GM23338 (cell line): ENCODE data around the gene APOLD1. TPM values are rescaled to one million over a fixed set of nuclear protein-coding genes. Genes with fewer than 3 reads are reported as not detected.

Experiments used
- ATAC-seq: fragments of 200-7000 bp; cut with Tn5 transposase; 3 replicates; pipeline ENCODE4 v1.9.1; 2020
- DNase-seq: peaks from one replicate; pipeline ENCODE4 v3.0.0-alpha.2; 2015; ENCODE audit warnings: low spot score
- H2AFZ ChIP-seq: fragments of 200-600 bp; sonication (generic); 2 replicates; pipeline ENCODE4 v1.8.0; 2016; ENCODE audit warnings: antibody characterized with exemption, mild to moderate bottlenecking, moderate library complexity
- H3F3A ChIP-seq: fragments of 200-600 bp; sonication (generic); replicated peaks from 2 replicates; pipeline ENCODE4 v1.8.0; 2017; ENCODE audit warnings: antibody characterized with exemption, mixed run types, low read depth
- H3K27ac ChIP-seq: fragments of 200-600 bp; sonication (generic); 2 replicates; pipeline ENCODE4 v1.6.1; 2016; ENCODE audit warnings: low read depth
- H3K27me3 ChIP-seq: fragments of 200-600 bp; sonication (generic); 2 replicates; pipeline ENCODE4 v1.8.0; 2016; ENCODE audit warnings: mild to moderate bottlenecking, mixed run types, moderate library complexity; ENCODE audit not compliant: insufficient read depth
- H3K36me3 ChIP-seq: fragments of 200-600 bp; sonication (generic); 2 replicates; pipeline ENCODE4 v1.8.0; 2016; ENCODE audit warnings: mild to moderate bottlenecking; ENCODE audit not compliant: insufficient read depth
- H3K4me1 ChIP-seq: fragments of 200-600 bp; sonication (generic); 2 replicates; pipeline ENCODE4 v1.8.0; 2016; ENCODE audit warnings: mild to moderate bottlenecking, moderate library complexity; ENCODE audit not compliant: insufficient read depth
- H3K4me2 ChIP-seq: fragments of 200-600 bp; sonication (generic); 2 replicates; pipeline ENCODE4 v1.7.1; 2017; ENCODE audit warnings: mixed run types
- H3K4me3 ChIP-seq: fragments of 200-600 bp; sonication (generic); 2 replicates; pipeline ENCODE4 v1.6.1; 2016; ENCODE audit warnings: mixed run types
- H3K79me2 ChIP-seq: fragments of 200-600 bp; sonication (generic); replicated peaks from 2 replicates; pipeline ENCODE4 v1.8.0; 2017; ENCODE audit warnings: mild to moderate bottlenecking; ENCODE audit not compliant: insufficient read depth
- H3K9me2 ChIP-seq: fragments of 200-600 bp; sonication (generic); 2 replicates; pipeline ENCODE4 v1.8.0; 2017; ENCODE audit not compliant: insufficient read depth
- H4K20me1 ChIP-seq: fragments of 200-600 bp; sonication (generic); replicated peaks from 2 replicates; pipeline ENCODE4 v1.8.0; 2017; ENCODE audit warnings: mild to moderate bottlenecking; ENCODE audit not compliant: insufficient read depth
- H3K27ac Mint-ChIP-seq: 2 replicates; pipeline ENCODE4 v1.8.0; 2020; ENCODE audit warnings: inconsistent platforms, mild to moderate bottlenecking, moderate library complexity, mixed read lengths
- H3K27me3 Mint-ChIP-seq: 3 replicates; pipeline ENCODE4 v1.8.0; 2022; ENCODE audit warnings: low read depth, mild to moderate bottlenecking, moderate library complexity, mixed read lengths, inconsistent platforms; ENCODE audit not compliant: insufficient read depth, poor library complexity
- H3K36me3 Mint-ChIP-seq: 3 replicates; pipeline ENCODE4 v1.8.0; 2021; ENCODE audit warnings: low read depth, mild to moderate bottlenecking, inconsistent platforms, moderate library complexity, mixed read lengths
- H3K4me1 Mint-ChIP-seq: 3 replicates; pipeline ENCODE4 v1.8.0; 2020; ENCODE audit warnings: mild to moderate bottlenecking, inconsistent platforms, mixed read lengths
- H3K4me3 Mint-ChIP-seq: 3 replicates; pipeline ENCODE4 v1.8.0; 2021; ENCODE audit warnings: moderate library complexity, mild to moderate bottlenecking, inconsistent platforms, mixed read lengths
- H3K9me3 Mint-ChIP-seq: 3 replicates; pipeline ENCODE4 v1.8.0; 2020; ENCODE audit warnings: moderate library complexity, mild to moderate bottlenecking, inconsistent platforms, mixed read lengths
- CREB1 ChIP-seq: fragments of 250-450 bp; sonication (Bioruptor Pico); IDR thresholded peaks from 2 replicates; pipeline ENCODE4 v1.5.0; 2020; ENCODE audit warnings: low read depth, mild to moderate bottlenecking, moderate library complexity
- EZH2 ChIP-seq: fragments of 200-600 bp; sonication (generic); IDR thresholded peaks from one replicate; pipeline ENCODE4 v1.8.0; 2017; ENCODE audit warnings: antibody characterized with exemption, mild to moderate bottlenecking, low read depth; ENCODE audit not compliant: unreplicated experiment
- EZH2phosphoT487 ChIP-seq: fragments of 200-600 bp; sonication (generic); IDR thresholded peaks from one replicate; pipeline ENCODE4 v1.8.1; 2018; ENCODE audit warnings: antibody characterized with exemption; ENCODE audit not compliant: unreplicated experiment
- JUNB ChIP-seq: IDR thresholded peaks from one replicate; pipeline ENCODE4 v1.6.1; 2016; ENCODE audit warnings: antibody characterized with exemption; ENCODE audit not compliant: unreplicated experiment
- NANOG ChIP-seq: IDR thresholded peaks from 2 replicates; pipeline ENCODE4 v1.6.1; 2016; ENCODE audit warnings: antibody characterized with exemption, borderline replicate concordance
- POLR2AphosphoS5 ChIP-seq: IDR thresholded peaks from 2 replicates; pipeline ENCODE4 v1.6.1; 2016; ENCODE audit warnings: antibody characterized with exemption, low read depth
- STAT1 ChIP-seq: IDR thresholded peaks from one replicate; pipeline ENCODE4 v1.6.1; 2016; ENCODE audit warnings: antibody characterized with exemption; ENCODE audit not compliant: unreplicated experiment
- ZNF114 ChIP-seq: fragments of 250-450 bp; sonication (Bioruptor Pico); IDR thresholded peaks from 2 replicates; pipeline ENCODE4 v1.5.0; 2020; ENCODE audit warnings: mild to moderate bottlenecking, moderate library complexity
- ZNF331 ChIP-seq: fragments of 250-450 bp; sonication (Bioruptor Pico); IDR thresholded peaks from 2 replicates; pipeline ENCODE4 v1.5.0; 2020; ENCODE audit warnings: low read depth, mild to moderate bottlenecking, moderate library complexity
- polyA plus RNA-seq: library from polyadenylated mRNA; unstranded; fragments of >200 nt; fragmentation: Nextera tagmentation; extraction: Ambion mirVana; gene quantifications from 2 replicates; pipeline ENCODE4 v1.2.1, GENCODE V29; 2016
- total RNA-seq: library from RNA; depleted of rRNA; stranded (reverse); fragments of >200 nt; shearing (Covaris generic); gene quantifications from 2 replicates; pipeline ENCODE4 v1.2.3, GENCODE V29; 2014
- TF ChIP-seq, protein P1 (sequence below), 2 experiments: fragments of 200-600 bp in 1 of 2; sonication (generic) in 1 of 2; conservative IDR thresholded peaks; 2 replicates each; pipeline versions ENCODE4 v1.5.1 to v1.6.1; 2016 to 2017; ENCODE audit warnings: antibody characterized with exemption in 2 of 2, low read depth in 2 of 2, mild to moderate bottlenecking in 2 of 2, moderate library complexity in 1 of 2
- TF ChIP-seq, protein P2 (sequence below): fragments of 250-450 bp; sonication (Bioruptor Pico); IDR thresholded peaks from 2 replicates; pipeline ENCODE4 v1.5.0; 2020; ENCODE audit warnings: mild to moderate bottlenecking, moderate library complexity
- TF ChIP-seq, protein P3 (sequence below): IDR thresholded peaks from one replicate; pipeline ENCODE4 v1.6.1; 2018; ENCODE audit warnings: antibody characterized with exemption; ENCODE audit not compliant: unreplicated experiment
- TF ChIP-seq, protein P4 (sequence below): IDR thresholded peaks from 2 replicates; pipeline ENCODE4 v1.6.1; 2016; ENCODE audit warnings: antibody characterized with exemption

Gene APOLD1
- total and polyA plus RNA-seq, 2 experiments from 2014 or later: 0.94 to 1.8 TPM

DNA sequence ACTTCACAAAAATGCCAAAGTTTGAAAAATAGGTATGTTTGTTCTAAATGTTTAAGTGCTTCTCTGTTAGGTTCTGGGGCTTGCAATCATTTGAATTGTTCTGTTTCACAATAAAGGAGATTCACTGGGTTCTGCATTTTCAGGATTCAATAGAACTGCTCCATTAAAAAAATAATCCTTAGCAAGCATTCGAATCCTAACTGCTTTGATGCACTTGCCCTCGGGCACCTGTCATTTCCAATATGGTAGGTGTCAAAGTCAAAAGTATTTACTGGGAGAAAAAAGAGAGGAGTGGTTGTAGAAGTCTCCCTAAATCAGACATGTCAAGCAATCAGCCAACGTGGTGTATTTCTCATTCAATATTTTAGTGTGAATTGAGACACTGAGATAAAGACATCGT lies 5.5 kb downstream of the APOLD1 start:
- DNase-seq: no peak
- no peaks in the 10 kb centered on the region for H3K79me2 ChIP-seq
- no peak overlapping the region for H3K27ac Mint-ChIP-seq
- H4K20me1 ChIP-seq: no peaks in the 10 kb centered on the region
- peaks cover 2% of the 10 kb centered on the region; the same call in 1 of the 2 replicates for H3F3A ChIP-seq
- peaks cover 24% of the 10 kb centered on the region for H3K27me3 Mint-ChIP-seq
- no peak overlapping the region for H2AFZ ChIP-seq
- no peak for ATAC-seq
- H3K4me2 ChIP-seq: no peak overlapping the region
- H3K4me3 ChIP-seq: no peak overlapping the region
- peaks cover 4% of the 10 kb centered on the region; the same call in 2 of the 3 replicates for H3K36me3 Mint-ChIP-seq
- no peaks in the 10 kb centered on the region for H3K36me3 ChIP-seq
- H3K4me3 Mint-ChIP-seq: no peak overlapping the region
- H3K27me3 ChIP-seq: peaks cover 26% of the 10 kb centered on the region
- H3K27ac ChIP-seq: no peak overlapping the region
- TF ChIP-seq, protein P1, sequence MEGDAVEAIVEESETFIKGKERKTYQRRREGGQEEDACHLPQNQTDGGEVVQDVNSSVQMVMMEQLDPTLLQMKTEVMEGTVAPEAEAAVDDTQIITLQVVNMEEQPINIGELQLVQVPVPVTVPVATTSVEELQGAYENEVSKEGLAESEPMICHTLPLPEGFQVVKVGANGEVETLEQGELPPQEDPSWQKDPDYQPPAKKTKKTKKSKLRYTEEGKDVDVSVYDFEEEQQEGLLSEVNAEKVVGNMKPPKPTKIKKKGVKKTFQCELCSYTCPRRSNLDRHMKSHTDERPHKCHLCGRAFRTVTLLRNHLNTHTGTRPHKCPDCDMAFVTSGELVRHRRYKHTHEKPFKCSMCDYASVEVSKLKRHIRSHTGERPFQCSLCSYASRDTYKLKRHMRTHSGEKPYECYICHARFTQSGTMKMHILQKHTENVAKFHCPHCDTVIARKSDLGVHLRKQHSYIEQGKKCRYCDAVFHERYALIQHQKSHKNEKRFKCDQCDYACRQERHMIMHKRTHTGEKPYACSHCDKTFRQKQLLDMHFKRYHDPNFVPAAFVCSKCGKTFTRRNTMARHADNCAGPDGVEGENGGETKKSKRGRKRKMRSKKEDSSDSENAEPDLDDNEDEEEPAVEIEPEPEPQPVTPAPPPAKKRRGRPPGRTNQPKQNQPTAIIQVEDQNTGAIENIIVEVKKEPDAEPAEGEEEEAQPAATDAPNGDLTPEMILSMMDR (conservative IDR thresholded peaks at IDR 0.05; ENCODE audit: low read depth in 2 of 2): no peak
- TF ChIP-seq, protein P2, sequence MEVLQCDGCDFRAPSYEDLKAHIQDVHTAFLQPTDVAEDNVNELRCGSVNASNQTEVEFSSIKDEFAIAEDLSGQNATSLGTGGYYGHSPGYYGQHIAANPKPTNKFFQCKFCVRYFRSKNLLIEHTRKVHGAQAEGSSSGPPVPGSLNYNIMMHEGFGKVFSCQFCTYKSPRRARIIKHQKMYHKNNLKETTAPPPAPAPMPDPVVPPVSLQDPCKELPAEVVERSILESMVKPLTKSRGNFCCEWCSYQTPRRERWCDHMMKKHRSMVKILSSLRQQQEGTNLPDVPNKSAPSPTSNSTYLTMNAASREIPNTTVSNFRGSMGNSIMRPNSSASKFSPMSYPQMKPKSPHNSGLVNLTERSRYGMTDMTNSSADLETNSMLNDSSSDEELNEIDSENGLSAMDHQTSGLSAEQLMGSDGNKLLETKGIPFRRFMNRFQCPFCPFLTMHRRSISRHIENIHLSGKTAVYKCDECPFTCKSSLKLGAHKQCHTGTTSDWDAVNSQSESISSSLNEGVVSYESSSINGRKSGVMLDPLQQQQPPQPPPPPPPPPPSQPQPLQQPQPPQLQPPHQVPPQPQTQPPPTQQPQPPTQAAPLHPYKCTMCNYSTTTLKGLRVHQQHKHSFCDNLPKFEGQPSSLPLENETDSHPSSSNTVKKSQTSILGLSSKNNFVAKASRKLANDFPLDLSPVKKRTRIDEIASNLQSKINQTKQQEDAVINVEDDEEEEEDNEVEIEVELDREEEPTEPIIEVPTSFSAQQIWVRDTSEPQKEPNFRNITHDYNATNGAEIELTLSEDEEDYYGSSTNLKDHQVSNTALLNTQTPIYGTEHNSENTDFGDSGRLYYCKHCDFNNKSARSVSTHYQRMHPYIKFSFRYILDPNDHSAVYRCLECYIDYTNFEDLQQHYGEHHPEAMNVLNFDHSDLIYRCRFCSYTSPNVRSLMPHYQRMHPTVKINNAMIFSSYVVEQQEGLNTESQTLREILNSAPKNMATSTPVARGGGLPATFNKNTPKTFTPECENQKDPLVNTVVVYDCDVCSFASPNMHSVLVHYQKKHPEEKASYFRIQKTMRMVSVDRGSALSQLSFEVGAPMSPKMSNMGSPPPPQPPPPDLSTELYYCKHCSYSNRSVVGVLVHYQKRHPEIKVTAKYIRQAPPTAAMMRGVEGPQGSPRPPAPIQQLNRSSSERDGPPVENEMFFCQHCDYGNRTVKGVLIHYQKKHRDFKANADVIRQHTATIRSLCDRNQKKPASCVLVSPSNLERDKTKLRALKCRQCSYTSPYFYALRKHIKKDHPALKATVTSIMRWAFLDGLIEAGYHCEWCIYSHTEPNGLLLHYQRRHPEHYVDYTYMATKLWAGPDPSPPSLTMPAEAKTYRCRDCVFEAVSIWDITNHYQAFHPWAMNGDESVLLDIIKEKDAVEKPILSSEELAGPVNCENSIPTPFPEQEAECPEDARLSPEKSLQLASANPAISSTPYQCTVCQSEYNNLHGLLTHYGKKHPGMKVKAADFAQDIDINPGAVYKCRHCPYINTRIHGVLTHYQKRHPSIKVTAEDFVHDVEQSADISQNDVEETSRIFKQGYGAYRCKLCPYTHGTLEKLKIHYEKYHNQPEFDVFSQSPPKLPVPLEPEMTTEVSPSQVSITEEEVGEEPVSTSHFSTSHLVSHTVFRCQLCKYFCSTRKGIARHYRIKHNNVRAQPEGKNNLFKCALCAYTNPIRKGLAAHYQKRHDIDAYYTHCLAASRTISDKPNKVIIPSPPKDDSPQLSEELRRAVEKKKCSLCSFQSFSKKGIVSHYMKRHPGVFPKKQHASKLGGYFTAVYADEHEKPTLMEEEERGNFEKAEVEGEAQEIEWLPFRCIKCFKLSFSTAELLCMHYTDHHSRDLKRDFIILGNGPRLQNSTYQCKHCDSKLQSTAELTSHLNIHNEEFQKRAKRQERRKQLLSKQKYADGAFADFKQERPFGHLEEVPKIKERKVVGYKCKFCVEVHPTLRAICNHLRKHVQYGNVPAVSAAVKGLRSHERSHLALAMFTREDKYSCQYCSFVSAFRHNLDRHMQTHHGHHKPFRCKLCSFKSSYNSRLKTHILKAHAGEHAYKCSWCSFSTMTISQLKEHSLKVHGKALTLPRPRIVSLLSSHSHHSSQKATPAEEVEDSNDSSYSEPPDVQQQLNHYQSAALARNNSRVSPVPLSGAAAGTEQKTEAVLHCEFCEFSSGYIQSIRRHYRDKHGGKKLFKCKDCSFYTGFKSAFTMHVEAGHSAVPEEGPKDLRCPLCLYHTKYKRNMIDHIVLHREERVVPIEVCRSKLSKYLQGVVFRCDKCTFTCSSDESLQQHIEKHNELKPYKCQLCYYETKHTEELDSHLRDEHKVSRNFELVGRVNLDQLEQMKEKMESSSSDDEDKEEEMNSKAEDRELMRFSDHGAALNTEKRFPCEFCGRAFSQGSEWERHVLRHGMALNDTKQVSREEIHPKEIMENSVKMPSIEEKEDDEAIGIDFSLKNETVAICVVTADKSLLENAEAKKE (CRISPR knock-in tag): no peak
- TF ChIP-seq EZH2 (no peak), NANOG (no peak), STAT1 (no peak), JUNB (no peak), EZH2phosphoT487 (no peak), CREB1 (CRISPR knock-in tag) (no peak), ZNF331 (CRISPR knock-in tag) (no peak), POLR2AphosphoS5 (no peak), ZNF114 (no peak)
- TF ChIP-seq, protein P3, sequence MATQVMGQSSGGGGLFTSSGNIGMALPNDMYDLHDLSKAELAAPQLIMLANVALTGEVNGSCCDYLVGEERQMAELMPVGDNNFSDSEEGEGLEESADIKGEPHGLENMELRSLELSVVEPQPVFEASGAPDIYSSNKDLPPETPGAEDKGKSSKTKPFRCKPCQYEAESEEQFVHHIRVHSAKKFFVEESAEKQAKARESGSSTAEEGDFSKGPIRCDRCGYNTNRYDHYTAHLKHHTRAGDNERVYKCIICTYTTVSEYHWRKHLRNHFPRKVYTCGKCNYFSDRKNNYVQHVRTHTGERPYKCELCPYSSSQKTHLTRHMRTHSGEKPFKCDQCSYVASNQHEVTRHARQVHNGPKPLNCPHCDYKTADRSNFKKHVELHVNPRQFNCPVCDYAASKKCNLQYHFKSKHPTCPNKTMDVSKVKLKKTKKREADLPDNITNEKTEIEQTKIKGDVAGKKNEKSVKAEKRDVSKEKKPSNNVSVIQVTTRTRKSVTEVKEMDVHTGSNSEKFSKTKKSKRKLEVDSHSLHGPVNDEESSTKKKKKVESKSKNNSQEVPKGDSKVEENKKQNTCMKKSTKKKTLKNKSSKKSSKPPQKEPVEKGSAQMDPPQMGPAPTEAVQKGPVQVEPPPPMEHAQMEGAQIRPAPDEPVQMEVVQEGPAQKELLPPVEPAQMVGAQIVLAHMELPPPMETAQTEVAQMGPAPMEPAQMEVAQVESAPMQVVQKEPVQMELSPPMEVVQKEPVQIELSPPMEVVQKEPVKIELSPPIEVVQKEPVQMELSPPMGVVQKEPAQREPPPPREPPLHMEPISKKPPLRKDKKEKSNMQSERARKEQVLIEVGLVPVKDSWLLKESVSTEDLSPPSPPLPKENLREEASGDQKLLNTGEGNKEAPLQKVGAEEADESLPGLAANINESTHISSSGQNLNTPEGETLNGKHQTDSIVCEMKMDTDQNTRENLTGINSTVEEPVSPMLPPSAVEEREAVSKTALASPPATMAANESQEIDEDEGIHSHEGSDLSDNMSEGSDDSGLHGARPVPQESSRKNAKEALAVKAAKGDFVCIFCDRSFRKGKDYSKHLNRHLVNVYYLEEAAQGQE: no peak
- TF ChIP-seq, protein P4, sequence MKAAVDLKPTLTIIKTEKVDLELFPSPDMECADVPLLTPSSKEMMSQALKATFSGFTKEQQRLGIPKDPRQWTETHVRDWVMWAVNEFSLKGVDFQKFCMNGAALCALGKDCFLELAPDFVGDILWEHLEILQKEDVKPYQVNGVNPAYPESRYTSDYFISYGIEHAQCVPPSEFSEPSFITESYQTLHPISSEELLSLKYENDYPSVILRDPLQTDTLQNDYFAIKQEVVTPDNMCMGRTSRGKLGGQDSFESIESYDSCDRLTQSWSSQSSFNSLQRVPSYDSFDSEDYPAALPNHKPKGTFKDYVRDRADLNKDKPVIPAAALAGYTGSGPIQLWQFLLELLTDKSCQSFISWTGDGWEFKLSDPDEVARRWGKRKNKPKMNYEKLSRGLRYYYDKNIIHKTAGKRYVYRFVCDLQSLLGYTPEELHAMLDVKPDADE: no peak
- H3K4me1 Mint-ChIP-seq: peaks cover 17% of the 10 kb centered on the region
- peaks cover 9% of the 10 kb centered on the region for H3K4me1 ChIP-seq
- H3K9me3 Mint-ChIP-seq: peaks cover 9% of the 10 kb centered on the region; the same call in 1 of the 3 replicates
- H3K9me2 ChIP-seq: no peaks in the 10 kb centered on the region
